MCF 10A (cell line): ENCODE measurements around the gene TXNRD1. TPM values are rescaled to one million over a fixed set of nuclear protein-coding genes. Genes with fewer than 3 reads are reported as not detected.
A peak's percentile ranks its signal among the peaks of the same experiment; 100 is the strongest.

ENCODE experiments used
- BruUV-seq: library from RNA; stranded (reverse); fragments of 400-500 nt; replicated peaks from 2 replicates; lab custom pipeline; 2021; lab: Mats Ljungman, UMichigan
- CTCF ChIA-PET: fragments of 300-600 bp; sonication (Branson Sonifier 250); formaldehyde crosslinking; extraction: SDS; loops from one replicate; lab custom pipeline; 2021; ENCODE audit warnings: antibody characterized with exemption, inconsistent platforms; lab: Yijun Ruan, JAX
- POLR2A ChIA-PET: fragments of 300-600, 350-650 bp; sonication (Branson Sonifier 250); formaldehyde crosslinking; extraction: SDS; loops from one replicate; lab custom pipeline; 2020; ENCODE audit warnings: antibody characterized with exemption, inconsistent platforms; lab: Yijun Ruan, JAX
- DNase-seq: peaks from one replicate; pipeline ENCODE4 v3.0.0-alpha.2; 2018; ENCODE audit not compliant: unreplicated experiment
- H3K27ac Mint-ChIP-seq: one replicate; pipeline ENCODE4 v1.8.0; 2022; ENCODE audit warnings: mild to moderate bottlenecking, low read depth, mixed read lengths; ENCODE audit not compliant: unreplicated experiment
- H3K27me3 Mint-ChIP-seq: one replicate; pipeline ENCODE4 v1.8.0; 2022; ENCODE audit warnings: mixed read lengths; ENCODE audit not compliant: insufficient read depth, unreplicated experiment
- H3K36me3 Mint-ChIP-seq: one replicate; pipeline ENCODE4 v1.8.0; 2022; ENCODE audit warnings: mild to moderate bottlenecking, moderate library complexity, mixed read lengths; ENCODE audit not compliant: insufficient read depth, unreplicated experiment
- H3K4me1 Mint-ChIP-seq: one replicate; pipeline ENCODE4 v1.8.0; 2022; ENCODE audit warnings: mixed read lengths; ENCODE audit not compliant: insufficient read depth, unreplicated experiment
- H3K4me3 Mint-ChIP-seq: one replicate; pipeline ENCODE4 v1.8.0; 2022; ENCODE audit warnings: mild to moderate bottlenecking, moderate library complexity, mixed read lengths; ENCODE audit not compliant: unreplicated experiment
- H3K9me3 Mint-ChIP-seq: one replicate; pipeline ENCODE4 v1.8.0; 2022; ENCODE audit warnings: mixed read lengths; ENCODE audit not compliant: unreplicated experiment
- intact Hi-C: fragments of 100-400 bp; cut with micrococcal nuclease; formaldehyde crosslinking; loops from 2 replicates; pipeline ENCODE4 v1.14.1; 2022
- total RNA-seq: library from RNA; stranded (reverse); gene quantifications from 2 replicates; pipeline ENCODE4 v1.2.3, GENCODE V29; 2022
- TF ChIP-seq, protein P1 (sequence below): fragments of 200-600 bp; IDR thresholded peaks from one replicate; pipeline ENCODE4 v1.8.0; 2022; ENCODE audit warnings: antibody characterized with exemption, mild to moderate bottlenecking; ENCODE audit not compliant: unreplicated experiment

Gene TXNRD1
- total RNA-seq, 1 experiment from 2014 or later = 64.0 TPM

DNA sequence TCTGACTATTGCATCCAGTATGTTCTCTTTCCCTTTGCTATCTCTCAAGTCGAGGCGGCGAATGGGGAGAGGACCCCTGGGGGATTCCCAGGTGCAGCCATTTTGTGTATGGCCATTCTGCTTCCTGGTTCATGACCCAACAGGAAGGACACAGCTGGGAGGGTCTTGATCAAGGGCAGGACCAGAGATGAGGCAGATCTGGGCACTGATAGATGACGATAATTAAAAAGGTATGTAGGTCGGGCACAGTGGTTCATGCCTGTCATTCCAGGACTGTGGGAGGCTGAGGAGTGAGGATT is 161.9 kb downstream of the TXNRD1 start:
- BruUV-seq = no TSS peak
- peaks cover 9% of the 10 kb centered on the region for H3K4me1 Mint-ChIP-seq
- H3K36me3 Mint-ChIP-seq = no peaks in the 10 kb centered on the region
- no peaks in the 10 kb centered on the region for H3K9me3 Mint-ChIP-seq
- TF ChIP-seq, protein P1, sequence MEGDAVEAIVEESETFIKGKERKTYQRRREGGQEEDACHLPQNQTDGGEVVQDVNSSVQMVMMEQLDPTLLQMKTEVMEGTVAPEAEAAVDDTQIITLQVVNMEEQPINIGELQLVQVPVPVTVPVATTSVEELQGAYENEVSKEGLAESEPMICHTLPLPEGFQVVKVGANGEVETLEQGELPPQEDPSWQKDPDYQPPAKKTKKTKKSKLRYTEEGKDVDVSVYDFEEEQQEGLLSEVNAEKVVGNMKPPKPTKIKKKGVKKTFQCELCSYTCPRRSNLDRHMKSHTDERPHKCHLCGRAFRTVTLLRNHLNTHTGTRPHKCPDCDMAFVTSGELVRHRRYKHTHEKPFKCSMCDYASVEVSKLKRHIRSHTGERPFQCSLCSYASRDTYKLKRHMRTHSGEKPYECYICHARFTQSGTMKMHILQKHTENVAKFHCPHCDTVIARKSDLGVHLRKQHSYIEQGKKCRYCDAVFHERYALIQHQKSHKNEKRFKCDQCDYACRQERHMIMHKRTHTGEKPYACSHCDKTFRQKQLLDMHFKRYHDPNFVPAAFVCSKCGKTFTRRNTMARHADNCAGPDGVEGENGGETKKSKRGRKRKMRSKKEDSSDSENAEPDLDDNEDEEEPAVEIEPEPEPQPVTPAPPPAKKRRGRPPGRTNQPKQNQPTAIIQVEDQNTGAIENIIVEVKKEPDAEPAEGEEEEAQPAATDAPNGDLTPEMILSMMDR = no peak
- intact Hi-C loops = no loop called here
- no peak for DNase-seq
- CTCF ChIA-PET = interaction anchor here (0.7 kb wide), 1 partner anchor 18 kb away, joined by 3 read pairs; no protein-coding TSS in a partner anchor
- H3K4me3 Mint-ChIP-seq = no peak overlapping the region
- H3K27me3 Mint-ChIP-seq = peaks cover 11% of the 10 kb centered on the region
- no peak overlapping the region for H3K27ac Mint-ChIP-seq
- POLR2A ChIA-PET = no interaction called here

DNA sequence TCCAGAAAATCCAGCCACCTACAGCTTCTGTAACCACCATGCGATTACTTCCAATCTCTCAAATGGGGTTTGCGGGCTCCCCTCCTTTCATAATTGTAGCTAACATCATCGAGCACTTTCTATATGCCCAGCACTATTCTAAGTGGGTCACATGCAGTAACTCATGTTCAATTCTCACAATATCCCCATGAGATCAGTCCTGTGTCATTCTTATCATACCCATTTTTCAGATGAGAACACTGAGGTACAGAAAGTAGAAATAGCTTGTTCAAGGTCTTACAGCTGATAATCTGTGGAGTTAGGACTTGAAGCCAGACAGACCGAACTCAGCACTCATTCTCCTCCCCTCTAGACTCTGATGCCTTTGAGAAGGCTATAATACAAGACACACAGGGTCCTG is 162.8 kb downstream of the TXNRD1 start:
- H3K9me3 Mint-ChIP-seq = no peaks in the 10 kb centered on the region
- BruUV-seq = no TSS peak
- intact Hi-C loops = no loop called here
- DNase-seq = no peak
- H3K27me3 Mint-ChIP-seq = peaks cover 11% of the 10 kb centered on the region
- peaks cover 10% of the 10 kb centered on the region for H3K4me1 Mint-ChIP-seq
- H3K36me3 Mint-ChIP-seq = no peaks in the 10 kb centered on the region
- no peak overlapping the region for H3K27ac Mint-ChIP-seq
- no peak overlapping the region for H3K4me3 Mint-ChIP-seq
- POLR2A ChIA-PET = no interaction called here
- CTCF ChIA-PET = interaction anchor here (0.5 to 1.6 kb wide), 4 partner anchors 177 to 1943 kb away, joined by 3 read pairs; no protein-coding TSS in a partner anchor
- TF ChIP-seq, protein P1 = no peak

DNA sequence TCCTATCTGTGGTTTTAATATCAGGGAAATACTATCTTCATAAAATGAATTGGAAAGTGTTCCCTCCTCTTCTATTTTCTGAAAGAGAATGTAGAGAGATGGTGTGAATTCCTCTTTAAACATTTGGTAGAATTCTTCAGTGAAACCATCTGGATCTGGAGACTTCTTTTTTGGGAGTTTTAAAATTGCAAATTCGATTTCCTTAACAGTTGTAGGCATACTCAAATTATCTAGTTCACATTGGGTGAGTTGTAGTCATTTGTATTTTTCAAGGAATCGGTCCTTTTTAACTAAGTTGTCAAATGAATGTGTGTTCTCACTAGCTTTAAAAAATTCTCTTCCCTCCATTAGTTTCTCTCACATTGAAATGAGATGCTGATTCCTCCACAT is 165.8 kb downstream of the TXNRD1 start:
- ChIA-PET POLR2A (interaction anchor here (0.6 to 1.6 kb wide), 8 partner anchors 8 to 726 kb away, joined by 3 to 8 read pairs (median 4); partner anchors contain the start of gene WASHC4), CTCF (interaction anchor here (0.5 to 3.6 kb wide), 76 partner anchors 8 to 974 kb away, joined by 3 to 69 read pairs (median 4); partner anchors contain the start of genes ALDH1L2, CHST11, NOPCHAP1 and SLC41A2)
- peaks cover 10% of the 10 kb centered on the region for H3K4me1 Mint-ChIP-seq
- H3K27ac Mint-ChIP-seq = no peak overlapping the region
- no peak overlapping the region for H3K4me3 Mint-ChIP-seq
- no peaks in the 10 kb centered on the region for H3K9me3 Mint-ChIP-seq
- no peaks in the 10 kb centered on the region for H3K36me3 Mint-ChIP-seq
- H3K27me3 Mint-ChIP-seq = peaks cover 11% of the 10 kb centered on the region
- TF ChIP-seq, protein P1 = no peak
- BruUV-seq = no TSS peak
- intact Hi-C loops = loop anchor here (1.0 to 5.0 kb wide), 5 partner anchors 180 to 576 kb away; no protein-coding TSS in a partner anchor
- DNase-seq = no peak

DNA sequence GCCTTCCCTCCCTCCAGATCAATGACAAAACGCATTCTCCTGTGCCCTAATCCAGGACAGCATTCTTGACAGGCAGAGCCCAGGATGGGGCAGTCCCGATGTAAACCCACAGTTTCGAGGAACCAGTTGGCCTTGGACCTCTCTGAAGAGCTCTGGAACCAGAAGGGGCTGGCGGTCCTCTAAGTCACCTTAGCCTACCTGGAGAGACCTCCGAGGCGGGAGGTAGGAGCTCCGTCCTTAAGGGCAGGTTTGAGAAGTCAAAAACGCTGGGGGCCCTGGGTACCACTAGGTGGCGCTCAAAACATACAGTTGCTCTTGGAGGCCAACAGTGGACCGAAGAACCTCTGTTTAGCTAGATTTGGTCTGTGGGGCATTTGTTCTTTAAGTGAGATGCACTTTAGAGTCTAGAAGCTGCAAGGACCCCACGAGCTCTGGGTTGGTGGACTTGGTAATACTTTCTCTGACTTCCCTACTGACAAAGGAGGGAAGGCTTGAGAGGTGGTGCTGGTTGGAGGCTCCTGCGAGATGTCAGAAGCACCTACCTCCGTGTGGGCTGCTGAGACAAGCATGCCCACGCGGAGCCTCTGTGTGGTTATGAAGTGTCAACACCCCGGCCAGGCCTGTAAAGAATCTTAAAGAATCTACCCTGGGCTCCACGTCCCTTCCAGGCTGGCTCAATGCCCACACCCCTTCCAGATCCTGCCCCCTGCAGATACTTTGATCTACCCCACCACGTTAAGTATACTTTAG is 166.3 kb downstream of the TXNRD1 start:
- DNase-seq = peak; percentile 87
- ChIA-PET CTCF (interaction anchor here (0.6 to 3.6 kb wide), 82 partner anchors 9 to 974 kb away, joined by 3 to 69 read pairs (median 4); partner anchors contain the start of genes ALDH1L2, CHST11, NOPCHAP1 and SLC41A2), POLR2A (interaction anchor here (0.6 to 1.6 kb wide), 8 partner anchors 8 to 726 kb away, joined by 3 to 8 read pairs (median 4); partner anchors contain the start of gene WASHC4)
- TF ChIP-seq, protein P1 = peak; percentile 92
- Mint-ChIP-seq H3K9me3 (no peaks in the 10 kb centered on the region), H3K36me3 (no peaks in the 10 kb centered on the region), H3K4me3 (no peak overlapping the region), H3K27me3 (peaks cover 11% of the 10 kb centered on the region), H3K4me1 (peaks cover 10% of the 10 kb centered on the region), H3K27ac (no peak overlapping the region)
- intact Hi-C loops = loop anchor here (1.0 to 5.0 kb wide), 9 partner anchors 75 to 719 kb away; partner anchors contain the start of gene CHST11
- no TSS peak for BruUV-seq
